Measurements from ENCODE around the gene ILDR2.

ILDR2 gene

DNA sequence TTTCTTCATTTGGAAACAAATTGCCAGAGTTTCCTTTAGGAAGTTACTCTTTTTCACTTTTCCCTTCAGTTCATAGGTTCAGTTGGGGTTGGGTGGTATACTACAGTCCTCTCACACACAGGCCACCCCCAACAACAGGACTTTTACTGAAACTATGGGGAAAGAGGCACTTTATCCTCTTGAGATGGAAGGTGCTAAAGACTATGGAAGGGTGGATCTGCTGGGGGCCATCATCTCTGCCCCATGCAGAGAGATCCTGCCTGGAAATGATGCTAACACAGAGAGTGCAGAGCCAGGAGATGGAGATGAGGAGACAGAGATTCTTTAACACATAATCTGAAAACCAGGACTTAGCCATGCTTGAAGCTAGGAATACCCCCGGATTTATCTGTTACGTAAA is 24.3 kb downstream of the ILDR2 start:
- peaks cover 4% of the 10 kb centered on the region; the same call in 1 of the 2 replicates for H3K27me3 ChIP-seq (ENCODE audit: insufficient read depth, low read length)
- no peaks in the 10 kb centered on the region for H3K79me2 ChIP-seq (ENCODE audit: insufficient read depth, low read length)
- TF ChIP-seq EZH2 (IDR thresholded peaks at IDR 0.05; ENCODE audit: borderline replicate concordance, low read length), result no peak
- TF ChIP-seq, protein P1, sequence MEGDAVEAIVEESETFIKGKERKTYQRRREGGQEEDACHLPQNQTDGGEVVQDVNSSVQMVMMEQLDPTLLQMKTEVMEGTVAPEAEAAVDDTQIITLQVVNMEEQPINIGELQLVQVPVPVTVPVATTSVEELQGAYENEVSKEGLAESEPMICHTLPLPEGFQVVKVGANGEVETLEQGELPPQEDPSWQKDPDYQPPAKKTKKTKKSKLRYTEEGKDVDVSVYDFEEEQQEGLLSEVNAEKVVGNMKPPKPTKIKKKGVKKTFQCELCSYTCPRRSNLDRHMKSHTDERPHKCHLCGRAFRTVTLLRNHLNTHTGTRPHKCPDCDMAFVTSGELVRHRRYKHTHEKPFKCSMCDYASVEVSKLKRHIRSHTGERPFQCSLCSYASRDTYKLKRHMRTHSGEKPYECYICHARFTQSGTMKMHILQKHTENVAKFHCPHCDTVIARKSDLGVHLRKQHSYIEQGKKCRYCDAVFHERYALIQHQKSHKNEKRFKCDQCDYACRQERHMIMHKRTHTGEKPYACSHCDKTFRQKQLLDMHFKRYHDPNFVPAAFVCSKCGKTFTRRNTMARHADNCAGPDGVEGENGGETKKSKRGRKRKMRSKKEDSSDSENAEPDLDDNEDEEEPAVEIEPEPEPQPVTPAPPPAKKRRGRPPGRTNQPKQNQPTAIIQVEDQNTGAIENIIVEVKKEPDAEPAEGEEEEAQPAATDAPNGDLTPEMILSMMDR (IDR thresholded peaks at IDR 0.05; ENCODE audit: low read length), result no peak
- H3K36me3 ChIP-seq (ENCODE audit: insufficient read depth, low read length), result no peaks in the 10 kb centered on the region
- H3K4me2 ChIP-seq (ENCODE audit: low read length), result no peak overlapping the region
- H3K9me3 ChIP-seq (ENCODE audit: low read length), result no peaks in the 10 kb centered on the region
- H3K4me3 ChIP-seq (ENCODE audit: low read depth, low read length, poor library complexity, severe bottlenecking), result no peak overlapping the region
- H4K20me1 ChIP-seq (ENCODE audit: insufficient read depth, low read length), result no peaks in the 10 kb centered on the region
- H3K9ac ChIP-seq (ENCODE audit: low read length), result no peak overlapping the region
- no peak overlapping the region for H3K27ac ChIP-seq (ENCODE audit: low read depth, low read length, poor library complexity, severe bottlenecking)
- H2AFZ ChIP-seq (ENCODE audit: low read length), result no peak overlapping the region
- no peaks in the 10 kb centered on the region for H3F3A ChIP-seq (ENCODE audit: insufficient read depth, low read length)
- H3K9me2 ChIP-seq (ENCODE audit: low read depth, low read length), result no peaks in the 10 kb centered on the region
- no peaks in the 10 kb centered on the region for H3K4me1 ChIP-seq (ENCODE audit: insufficient read depth, low read length, severe bottlenecking)

- H3K4me2 ChIP-seq (ENCODE audit: low read length), result no peak overlapping the region
- no peaks in the 10 kb centered on the region for H3K4me1 ChIP-seq (ENCODE audit: insufficient read depth, low read length, severe bottlenecking)
- no peaks in the 10 kb centered on the region for H3K9me3 ChIP-seq (ENCODE audit: low read length)
- no peak overlapping the region for H3K27ac ChIP-seq (ENCODE audit: low read depth, low read length, poor library complexity, severe bottlenecking)
- no peak overlapping the region for H2AFZ ChIP-seq (ENCODE audit: low read length)
- no peaks in the 10 kb centered on the region for H3F3A ChIP-seq (ENCODE audit: insufficient read depth, low read length)
- H4K20me1 ChIP-seq (ENCODE audit: insufficient read depth, low read length), result no peaks in the 10 kb centered on the region
- H3K79me2 ChIP-seq (ENCODE audit: insufficient read depth, low read length), result no peaks in the 10 kb centered on the region
- H3K9ac ChIP-seq (ENCODE audit: low read length), result no peak overlapping the region
- H3K4me3 ChIP-seq (ENCODE audit: low read depth, low read length, poor library complexity, severe bottlenecking), result no peak overlapping the region
- H3K27me3 ChIP-seq (ENCODE audit: insufficient read depth, low read length), result peaks cover 4% of the 10 kb centered on the region; the same call in 1 of the 2 replicates
- TF ChIP-seq, protein P1 (IDR thresholded peaks at IDR 0.05; ENCODE audit: low read length), result no peak
- no peak for TF ChIP-seq EZH2 (IDR thresholded peaks at IDR 0.05; ENCODE audit: borderline replicate concordance, low read length)
- no peaks in the 10 kb centered on the region for H3K9me2 ChIP-seq (ENCODE audit: low read depth, low read length)
- no peaks in the 10 kb centered on the region for H3K36me3 ChIP-seq (ENCODE audit: insufficient read depth, low read length)
Measured at GRCh38 chr1:166950156-166950555, 25.2 kb downstream of the ILDR2 start.

GRCh38 chr1:166948856-166949350 is 26.4 kb downstream of the ILDR2 start:
- H3K4me1 ChIP-seq (ENCODE audit: insufficient read depth, low read length, severe bottlenecking), result no peaks in the 10 kb centered on the region
- no peak overlapping the region for H3K4me3 ChIP-seq (ENCODE audit: low read depth, low read length, poor library complexity, severe bottlenecking)
- H3K27ac ChIP-seq (ENCODE audit: low read depth, low read length, poor library complexity, severe bottlenecking), result no peak overlapping the region
- no peak overlapping the region for H3K4me2 ChIP-seq (ENCODE audit: low read length)
- peaks cover 4% of the 10 kb centered on the region; the same call in 1 of the 2 replicates for H3K27me3 ChIP-seq (ENCODE audit: insufficient read depth, low read length)
- H3K9me3 ChIP-seq (ENCODE audit: low read length), result no peaks in the 10 kb centered on the region
- no peaks in the 10 kb centered on the region for H3K79me2 ChIP-seq (ENCODE audit: insufficient read depth, low read length)
- H3F3A ChIP-seq (ENCODE audit: insufficient read depth, low read length), result no peaks in the 10 kb centered on the region
- H3K36me3 ChIP-seq (ENCODE audit: insufficient read depth, low read length), result no peaks in the 10 kb centered on the region
- TF ChIP-seq, protein P1 (IDR thresholded peaks at IDR 0.05; ENCODE audit: low read length), result no peak
- TF ChIP-seq EZH2 (IDR thresholded peaks at IDR 0.05; ENCODE audit: borderline replicate concordance, low read length), result no peak
- no peaks in the 10 kb centered on the region for H3K9me2 ChIP-seq (ENCODE audit: low read depth, low read length)
- no peak overlapping the region for H2AFZ ChIP-seq (ENCODE audit: low read length)
- no peaks in the 10 kb centered on the region for H4K20me1 ChIP-seq (ENCODE audit: insufficient read depth, low read length)
- no peak overlapping the region for H3K9ac ChIP-seq (ENCODE audit: low read length)
